CD4-positive, alpha-beta T cell (primary cell): ENCODE data around the gene SIN3A. TPM values are rescaled to one million over a fixed set of nuclear protein-coding genes. Genes with fewer than 3 reads are reported as not detected.

Experiments
- ATAC-seq: fragments of 200-7000 bp; cut with Tn5 transposase; one replicate; pipeline ENCODE4 v1.10.0; 2022; ENCODE audit warnings: mild to moderate bottlenecking; ENCODE audit not compliant: poor library complexity
- CTCF ChIA-PET: fragments of 350-600 bp; sonication (Branson Sonifier 250); formaldehyde crosslinking; loops from one replicate; lab custom pipeline; 2021; ENCODE audit warnings: antibody characterized with exemption, inconsistent platforms; lab: Charles Lee
- POLR2A ChIA-PET: fragments of 350-600 bp; sonication (Branson Sonifier 250); formaldehyde crosslinking; loops from one replicate; lab custom pipeline; 2021; ENCODE audit warnings: antibody characterized with exemption, inconsistent platforms; lab: Charles Lee
- DNase-seq, 14 experiments: peaks; one replicate each; pipeline ENCODE4 v3.0.0-alpha.2; 2013 to 2020; ENCODE audit warnings: mixed read lengths in 2 of 14
- H3K27ac ChIP-seq, 2 donors: one replicate each; pipeline versions ENCODE4 v1.5.1 to v1.7.0; 2013; ENCODE audit warnings: low read length in 2 of 2, low read depth in 1 of 2, mild to moderate bottlenecking in 1 of 2
- H3K27me3 ChIP-seq, 2 experiments: 1 replicate in 1 of 2; 2 replicates in 1 of 2; pipeline versions ENCODE4 v1.6.1 to v1.7.0; 2013; ENCODE audit warnings: low read length in 2 of 2, control low read depth in 1 of 2, mild to moderate bottlenecking in 1 of 2, moderate library complexity in 1 of 2; ENCODE audit not compliant: insufficient read depth in 2 of 2, control insufficient read depth in 1 of 2
- H3K36me3 ChIP-seq: one replicate; pipeline ENCODE4 v1.6.1; 2013; ENCODE audit warnings: low read length, control low read depth; ENCODE audit not compliant: insufficient read depth
- H3K4me1 ChIP-seq: one replicate; pipeline ENCODE4 v1.6.1; 2013; ENCODE audit warnings: low read length, control low read depth; ENCODE audit not compliant: insufficient read depth
- H3K4me3 ChIP-seq: one replicate; pipeline ENCODE4 v1.5.1; 2013; ENCODE audit warnings: mild to moderate bottlenecking, low read length, moderate library complexity
- H3K9me3 ChIP-seq, 2 experiments: 1 replicate in 1 of 2; 2 replicates in 1 of 2; pipeline versions ENCODE4 v1.6.1 to v1.7.0; 2013; ENCODE audit warnings: low read length in 2 of 2, mild to moderate bottlenecking in 2 of 2, control low read depth in 1 of 2, moderate library complexity in 1 of 2; ENCODE audit not compliant: control insufficient read depth in 1 of 2, insufficient read depth in 1 of 2
- H3K27ac Mint-ChIP-seq: one replicate; pipeline ENCODE4 v1.8.0; 2020; ENCODE audit warnings: mixed read lengths
- H3K27me3 Mint-ChIP-seq: one replicate; pipeline ENCODE4 v1.8.0; 2021; ENCODE audit warnings: mixed read lengths
- H3K36me3 Mint-ChIP-seq: one replicate; pipeline ENCODE4 v1.8.0; 2021; ENCODE audit warnings: low read depth, mixed read lengths
- H3K4me1 Mint-ChIP-seq: one replicate; pipeline ENCODE4 v1.8.0; 2021; ENCODE audit warnings: low read depth, mixed read lengths
- H3K4me3 Mint-ChIP-seq: one replicate; pipeline ENCODE4 v1.8.0; 2020; ENCODE audit warnings: mild to moderate bottlenecking, mixed read lengths
- H3K9me3 Mint-ChIP-seq: one replicate; pipeline ENCODE4 v1.8.0; 2020; ENCODE audit warnings: mixed read lengths
- CTCF ChIP-seq: fragments of 200-600 bp; IDR thresholded peaks from one replicate; pipeline ENCODE4 v1.8.0; 2022; ENCODE audit warnings: antibody characterized with exemption, mild to moderate bottlenecking
- intact Hi-C, 2 experiments: fragments of 100-400 bp; cut with DNase I in 1 of 2; cut with micrococcal nuclease in 1 of 2; formaldehyde crosslinking; loops; one replicate each; pipeline versions ENCODE4 v1.15.1 to v1.9.0; 2023 to 2025; cut with DNase I, micrococcal nuclease
- total RNA-seq, 174 experiments: library from RNA in 2 of 174; stranded (reverse) in 2 of 174; gene quantifications; one replicate each; pipeline ENCODE4 v1.2.3 and lab custom pipeline; 2021 to 2026

Gene SIN3A
- total RNA-seq, 2 experiments from 2014 or later, result 136 to 141 TPM

GRCh38 chr15:75430259-75430658 lies 21.2 kb downstream of the SIN3A start:
- H3K4me3 Mint-ChIP-seq, result no peak overlapping the region
- Histone ChIP-seq H3K36me3 (peaks cover 44% of the 10 kb centered on the region), H3K27me3 (no peaks in the 10 kb centered on the region), H3K4me1 (peaks cover 14% of the 10 kb centered on the region), H3K27ac (no peak overlapping the region), H3K4me3 (no peak overlapping the region), H3K9me3 (no peaks in the 10 kb centered on the region)
- no peak for TF ChIP-seq CTCF
- DNase-seq, result no peak
- POLR2A ChIA-PET, result no interaction called here
- H3K27ac Mint-ChIP-seq, result no peak overlapping the region
- H3K4me1 Mint-ChIP-seq, result peaks cover 44% of the 10 kb centered on the region
- H3K36me3 Mint-ChIP-seq, result peaks cover 75% of the 10 kb centered on the region
- ATAC-seq, result no peak
- CTCF ChIA-PET, result no interaction called here
- H3K9me3 Mint-ChIP-seq, result no peaks in the 10 kb centered on the region
- no peaks in the 10 kb centered on the region for H3K27me3 Mint-ChIP-seq
- intact Hi-C loops, result no loop called here

- Histone ChIP-seq H3K27me3 (no peaks in the 10 kb centered on the region), H3K4me1 (peaks cover 9% of the 10 kb centered on the region), H3K27ac (no peak overlapping the region), H3K4me3 (no peak overlapping the region), H3K9me3 (no peaks in the 10 kb centered on the region), H3K36me3 (peaks cover 46% of the 10 kb centered on the region)
- ChIA-PET POLR2A (no interaction called here), CTCF (no interaction called here)
- H3K27me3 Mint-ChIP-seq, result no peaks in the 10 kb centered on the region
- no peak overlapping the region for H3K4me3 Mint-ChIP-seq
- peaks cover 73% of the 10 kb centered on the region for H3K36me3 Mint-ChIP-seq
- no peaks in the 10 kb centered on the region for H3K9me3 Mint-ChIP-seq
- no peak overlapping the region for H3K27ac Mint-ChIP-seq
- peaks cover 35% of the 10 kb centered on the region for H3K4me1 Mint-ChIP-seq
- no peak for DNase-seq
- intact Hi-C loops, result no loop called here
- ATAC-seq, result no peak
- TF ChIP-seq CTCF, result no peak
Measured at GRCh38 chr15:75428152-75428551, 23.3 kb downstream of the SIN3A start.

GRCh38 chr15:75425966-75426500 lies 25.5 kb downstream of the SIN3A start:
- Mint-ChIP-seq H3K4me1 (peaks cover 30% of the 10 kb centered on the region), H3K27ac (peak overlapping the region; percentile 24), H3K36me3 (peaks cover 83% of the 10 kb centered on the region), H3K9me3 (no peaks in the 10 kb centered on the region), H3K4me3 (no peak overlapping the region), H3K27me3 (no peaks in the 10 kb centered on the region)
- intact Hi-C loops, result no loop called here
- no peak for ATAC-seq
- Histone ChIP-seq H3K27ac (no peak overlapping the region), H3K4me1 (peaks cover 5% of the 10 kb centered on the region), H3K27me3 (no peaks in the 10 kb centered on the region), H3K9me3 (no peaks in the 10 kb centered on the region), H3K36me3 (peaks cover 66% of the 10 kb centered on the region), H3K4me3 (no peak overlapping the region)
- ChIA-PET POLR2A (interaction anchor here (0.9 kb wide), 1 partner anchor 28 kb away, joined by 3 read pairs; no protein-coding TSS in a partner anchor), CTCF (interaction anchor here (1.7 kb wide), 1 partner anchor 30 kb away, joined by 4 read pairs; no protein-coding TSS in a partner anchor)
- TF ChIP-seq CTCF, result no peak
- DNase-seq, result no peak
